AG08395 (cell line): ENCODE data around the gene GNA15.
"Not testable (repeated sequence)": the region's sequence is repeated elsewhere in the genome, so short reads cannot be mapped to it uniquely, and the experiment has no call there.

ENCODE experiments used
- DNase-seq: peaks from one replicate; pipeline ENCODE4 v3.0.0; 2012; ENCODE audit warnings: mixed read lengths, low spot score

GNA15 gene

DNA sequence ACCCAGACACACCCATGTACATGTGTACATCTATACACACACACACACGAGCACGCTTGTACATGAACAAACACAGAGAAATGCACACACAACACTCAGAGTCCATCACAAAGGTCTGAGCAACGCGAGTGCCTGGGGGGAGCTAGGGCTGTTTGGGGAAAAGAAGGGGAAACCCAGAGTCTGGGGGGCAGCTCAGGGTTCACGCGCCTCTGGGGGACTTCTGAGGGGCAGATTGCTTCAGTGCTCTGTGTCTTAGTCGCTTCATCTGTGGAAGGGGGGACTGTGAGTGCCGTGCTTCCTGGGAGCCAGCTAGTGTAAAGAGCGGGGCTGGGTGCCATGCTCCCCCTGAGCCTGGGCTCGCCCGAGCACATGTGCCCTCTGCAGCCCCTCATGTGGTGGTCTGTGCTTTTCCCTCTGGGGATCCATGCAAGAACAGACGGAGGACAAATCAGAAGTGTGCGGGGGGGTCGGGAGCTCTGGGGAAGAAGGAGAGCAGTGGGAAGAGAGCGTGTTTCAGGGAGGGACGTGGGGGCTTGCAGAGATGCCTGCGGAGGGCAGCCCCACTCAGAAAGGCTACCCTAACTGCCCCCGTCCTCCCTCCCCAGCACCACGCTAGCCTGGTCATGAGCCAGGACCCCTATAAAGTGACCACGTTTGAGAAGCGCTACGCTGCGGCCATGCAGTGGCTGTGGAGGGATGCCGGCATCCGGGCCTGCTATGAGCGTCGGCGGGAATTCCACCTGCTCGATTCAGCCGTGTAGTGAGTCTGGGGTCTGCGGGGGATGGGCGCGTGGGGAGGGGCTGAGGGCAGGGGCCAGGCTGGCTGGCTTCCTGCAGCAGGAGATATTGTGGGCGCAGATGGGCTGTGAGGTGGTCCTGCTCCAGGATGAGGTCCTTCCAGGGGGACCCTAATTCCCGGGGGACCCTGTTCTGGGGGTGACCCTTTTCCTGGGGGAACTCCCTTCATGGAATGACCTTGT is 14.0 kb downstream of the GNA15 start:
- DNase-seq: no peak

DNA sequence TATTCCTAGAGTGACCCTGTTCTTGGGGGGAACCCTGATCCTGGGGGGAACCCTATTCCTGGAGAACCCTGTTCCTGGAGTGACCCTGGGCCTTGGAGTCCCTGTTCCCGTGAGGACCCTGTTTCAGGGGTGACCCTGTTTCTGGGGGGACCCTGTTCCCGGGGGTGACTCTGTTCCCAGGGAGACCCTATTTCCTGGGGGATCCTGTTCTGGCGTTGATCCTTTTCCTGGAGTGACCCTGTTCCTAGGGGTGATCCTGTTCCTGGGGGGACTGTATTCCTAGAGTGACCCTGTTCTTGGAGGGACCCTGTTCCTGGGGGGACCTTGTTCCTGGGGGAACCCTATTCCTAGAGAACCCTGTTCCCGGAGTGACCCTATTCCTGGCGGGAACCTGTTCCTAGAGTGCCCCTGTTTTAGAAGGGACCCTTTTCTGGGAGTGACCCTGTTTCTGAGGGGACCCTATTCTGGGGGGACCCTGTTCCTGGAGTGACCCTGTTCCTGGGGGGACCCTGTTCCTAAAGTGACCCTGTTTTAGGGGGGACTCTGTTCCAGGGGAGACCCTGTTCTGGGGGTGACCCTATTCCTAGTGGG is 15.0 kb downstream of the GNA15 start:
- DNase-seq: no peak

- no peak for DNase-seq
Measured at GRCh38 chr19:3151563-3152418, 16.0 kb downstream of the GNA15 start.

- no peak for DNase-seq
Measured at GRCh38 chr19:3152419-3152780, 16.6 kb downstream of the GNA15 start.

DNA sequence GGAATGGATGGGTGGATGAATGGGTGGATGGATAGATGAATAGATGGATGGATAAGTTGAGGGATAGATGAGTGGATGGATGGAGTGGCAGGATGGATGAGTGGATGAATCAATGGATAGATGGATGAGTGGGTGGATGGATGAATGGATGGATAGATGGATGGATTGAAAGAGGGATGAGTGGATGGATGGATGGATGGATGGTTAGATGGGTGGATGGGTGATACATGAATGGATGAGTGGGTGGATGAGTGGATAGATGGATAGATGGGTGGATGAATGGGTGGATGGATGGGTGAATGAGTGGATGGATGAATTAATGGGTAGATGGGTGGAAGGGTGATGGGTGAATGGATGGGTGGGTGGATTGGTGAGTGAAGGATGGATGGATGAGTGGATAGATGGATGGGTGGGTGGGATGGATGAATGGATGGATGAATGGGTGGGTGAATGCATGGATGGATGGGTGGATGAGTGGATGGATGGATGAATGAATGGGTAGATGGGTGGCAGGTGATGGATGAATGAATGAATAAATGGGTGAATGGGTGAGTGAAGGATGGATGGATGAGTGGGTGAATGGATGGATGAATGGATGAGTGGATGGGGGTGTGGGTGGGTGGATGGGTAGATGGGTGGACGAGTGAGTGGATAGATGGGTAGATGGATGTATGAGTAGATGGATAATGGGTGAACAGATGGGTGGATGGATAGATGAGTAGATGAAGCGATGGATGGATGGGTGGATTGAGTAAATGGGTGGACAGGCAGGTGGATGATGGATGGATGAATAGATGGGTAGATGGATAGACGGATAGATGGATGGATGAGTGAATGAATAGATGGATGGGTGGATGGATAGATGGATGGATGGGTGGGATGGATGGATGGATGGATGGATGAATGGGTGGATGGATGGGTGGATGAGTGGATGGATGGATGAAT is 17.7 kb downstream of the GNA15 start:
- DNase-seq: no peak

GRCh38 chr19:3154447-3154846 is 18.6 kb downstream of the GNA15 start:
- not testable (repeated sequence) for DNase-seq

DNA sequence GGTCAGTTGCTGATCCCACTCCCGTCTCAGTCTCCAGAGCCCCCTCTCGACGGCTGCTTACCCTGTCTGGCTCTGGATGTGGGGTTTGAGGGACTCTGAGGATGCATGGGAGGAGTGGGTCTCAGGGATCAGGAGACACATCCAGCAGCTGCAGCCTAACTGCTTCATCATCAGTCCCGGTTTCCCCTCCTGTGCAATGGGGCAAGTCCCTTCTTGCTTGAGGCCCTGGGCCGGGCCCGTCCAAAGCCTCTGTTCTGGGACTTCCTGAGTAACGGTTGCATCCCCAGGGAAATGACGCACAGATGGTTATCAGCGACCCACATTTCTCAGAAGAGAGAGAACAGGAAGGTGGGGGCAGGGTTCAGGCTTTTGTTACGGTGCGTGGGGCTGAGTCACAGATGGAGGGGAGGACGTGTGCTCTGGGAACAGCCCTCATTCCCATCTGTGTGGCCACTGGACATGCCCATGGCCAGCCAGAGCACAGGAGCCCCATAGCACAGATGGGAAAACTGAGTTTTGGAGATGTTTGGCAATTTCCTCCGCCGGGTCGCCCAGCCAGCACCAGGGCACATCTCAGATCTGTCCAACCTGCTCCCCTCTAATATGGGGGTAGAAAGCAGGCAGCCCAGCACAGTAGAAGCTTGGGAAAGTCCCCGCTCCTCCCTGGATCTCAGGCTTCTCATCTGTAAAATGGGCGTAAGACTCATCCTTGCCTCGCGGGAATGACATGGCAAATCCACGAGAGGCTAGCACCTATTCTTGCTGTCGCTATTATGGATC is 19.3 kb downstream of the GNA15 start:
- DNase-seq: peak; percentile 97

- no peak for DNase-seq
Measured at GRCh38 chr19:3157096-3157845, 21.4 kb downstream of the GNA15 start.

DNA sequence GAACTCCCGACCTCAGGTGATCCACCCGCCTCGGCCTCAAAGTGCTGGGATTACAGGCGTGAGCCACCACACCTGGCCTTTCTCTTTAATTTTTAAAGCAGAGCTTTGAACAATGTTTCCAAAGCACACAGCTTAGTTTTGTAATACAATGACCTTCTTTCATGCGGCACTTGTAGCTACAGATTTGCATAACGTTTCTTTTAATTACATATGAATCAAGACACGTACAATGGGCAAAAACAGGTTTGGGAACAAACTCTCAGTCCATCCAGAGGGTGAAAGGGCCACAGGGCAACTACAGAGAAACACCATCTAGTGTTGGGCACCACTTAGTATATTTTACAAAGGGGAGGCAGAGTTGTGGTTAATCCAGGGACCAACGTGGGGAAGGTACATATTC is 23.7 kb downstream of the GNA15 start:
- no peak for DNase-seq

DNA sequence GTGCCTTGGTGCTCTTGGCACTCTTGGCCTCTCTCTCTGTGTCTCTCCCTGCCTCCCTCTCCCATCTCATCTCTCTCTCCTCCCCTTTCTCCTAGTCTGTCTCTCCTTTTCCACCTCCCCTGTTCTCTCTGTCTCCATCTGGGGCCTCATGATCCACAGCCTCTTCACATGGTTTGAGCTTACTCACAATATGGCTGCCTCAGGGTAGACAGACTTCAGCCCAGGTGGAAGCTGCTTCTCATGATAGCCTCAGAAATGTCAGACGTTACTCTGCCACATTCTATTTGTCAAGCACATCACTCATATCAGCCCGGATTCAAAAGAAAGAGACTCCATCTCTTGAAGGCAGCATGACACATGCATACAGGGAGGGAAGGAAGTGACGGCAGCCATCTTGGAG is 24.4 kb downstream of the GNA15 start:
- DNase-seq: no peak

GRCh38 chr19:3161453-3161852 is 25.6 kb downstream of the GNA15 start:
- peak; percentile 49 for DNase-seq

GRCh38 chr19:3162418-3163229 is 26.8 kb downstream of the GNA15 start:
- DNase-seq: peak; percentile 40

- DNase-seq: peak; percentile 88
Measured at GRCh38 chr19:3163230-3163886, 27.5 kb downstream of the GNA15 start.

- DNase-seq: no peak
Measured at GRCh38 chr19:3163943-3164342, 28.1 kb downstream of the GNA15 start.

DNA sequence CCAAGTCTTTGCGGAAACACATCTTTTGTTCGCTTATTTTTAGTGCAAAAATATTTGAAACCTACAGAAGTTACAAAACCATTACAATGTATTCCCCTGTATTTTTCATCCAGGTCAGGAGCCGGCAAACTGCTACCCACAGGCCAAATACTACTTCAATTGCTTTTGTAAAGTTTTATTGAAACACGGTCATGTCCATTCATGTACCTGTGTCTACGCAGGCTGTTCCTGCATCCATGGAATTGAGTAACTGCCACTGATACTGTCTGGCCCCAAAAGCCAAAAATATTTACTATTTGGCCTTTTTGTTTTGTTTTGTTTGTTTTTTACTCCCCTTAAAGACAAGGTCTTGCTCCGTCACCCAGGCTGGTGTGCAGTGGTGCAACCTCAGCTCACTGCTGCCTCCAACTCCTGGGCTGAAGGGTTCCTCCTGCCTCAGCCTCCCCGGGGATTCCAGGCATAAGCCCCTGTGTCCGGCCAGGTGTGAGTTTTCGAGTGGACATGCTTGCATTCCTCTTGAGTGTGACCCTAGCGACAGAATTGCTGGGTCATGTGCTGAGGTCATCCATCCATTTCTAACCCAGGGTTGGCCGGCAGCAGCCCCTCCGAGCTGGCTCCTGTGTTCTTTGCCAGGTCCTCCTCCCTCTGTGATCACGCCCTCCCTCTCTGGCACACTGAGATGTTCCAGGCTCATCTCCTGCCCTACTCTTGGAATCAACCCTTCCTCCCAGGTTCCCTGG is 31.9 kb downstream of the GNA15 start:
- DNase-seq: no peak

GRCh38 chr19:3171894-3172672 is 36.2 kb downstream of the GNA15 start:
- no peak for DNase-seq

GRCh38 chr19:3172673-3173000 is 36.8 kb downstream of the GNA15 start:
- DNase-seq: not testable (repeated sequence)
